A673 (cell line): ENCODE results near the gene CCT3. TPM values are rescaled to one million over a fixed set of nuclear protein-coding genes. Genes with fewer than 3 reads are reported as not detected.

Experiments
- BruUV-seq: library from RNA; stranded (reverse); fragments of 400-500 nt; replicated peaks from 2 replicates; lab custom pipeline; 2021; lab: Mats Ljungman, UMichigan
- CTCF ChIA-PET: fragments of 300-600 bp; sonication (Branson Sonifier 250); formaldehyde crosslinking; loops from one replicate; lab custom pipeline; 2022; ENCODE audit warnings: antibody characterized with exemption; lab: Charles Lee
- POLR2A ChIA-PET: fragments of 300-600 bp; sonication (Branson Sonifier 250); formaldehyde crosslinking; loops from one replicate; lab custom pipeline; 2022; ENCODE audit warnings: antibody characterized with exemption; ENCODE audit not compliant: low non-redundant PET; lab: Charles Lee
- DNase-seq: peaks from one replicate; pipeline ENCODE4 v3.0.0-alpha.2; 2015; ENCODE audit warnings: low spot score
- H3K27ac ChIP-seq: fragments of 200-600 bp; sonication (generic); 2 replicates; pipeline ENCODE4 v1.5.1; 2016; ENCODE audit warnings: mixed run types, low read depth, mild to moderate bottlenecking, mixed read lengths, antibody characterized with exemption, low read length; ENCODE audit not compliant: poor library complexity, severe bottlenecking
- H3K27me3 ChIP-seq: fragments of 200-600 bp; sonication (generic); replicated peaks from 2 replicates; pipeline ENCODE4 v1.6.1; 2017; ENCODE audit warnings: mixed run types, low read depth, mild to moderate bottlenecking, mixed read lengths, antibody characterized with exemption, low read length; ENCODE audit not compliant: insufficient read depth, poor library complexity
- H3K36me3 ChIP-seq: fragments of 200-600 bp; sonication (generic); 2 replicates; pipeline ENCODE4 v1.6.1; 2016; ENCODE audit warnings: mixed run types, mild to moderate bottlenecking, mixed read lengths, antibody characterized with exemption, low read length; ENCODE audit not compliant: insufficient read depth, poor library complexity, severe bottlenecking
- H3K4me1 ChIP-seq: fragments of 200-600 bp; sonication (generic); 2 replicates; pipeline ENCODE4 v1.6.1; 2017; ENCODE audit warnings: mixed run types, mild to moderate bottlenecking, mixed read lengths, antibody characterized with exemption, low read length; ENCODE audit not compliant: insufficient read depth, poor library complexity, severe bottlenecking
- H3K4me3 ChIP-seq: fragments of 200-600 bp; sonication (generic); 2 replicates; pipeline ENCODE4 v1.5.1; 2016; ENCODE audit warnings: low read depth, mixed run types, mild to moderate bottlenecking, mixed read lengths, low read length; ENCODE audit not compliant: poor library complexity, severe bottlenecking
- H3K9me3 ChIP-seq: fragments of 200-600 bp; sonication (generic); 2 replicates; pipeline ENCODE4 v1.6.1; 2016; ENCODE audit warnings: mixed run types, low read depth, mild to moderate bottlenecking, mixed read lengths, antibody characterized with exemption, low read length; ENCODE audit not compliant: poor library complexity, severe bottlenecking
- EZH2 ChIP-seq: fragments of 200-600 bp; sonication (generic); IDR thresholded peaks from 2 replicates; pipeline ENCODE4 v1.6.1; 2017; ENCODE audit warnings: borderline replicate concordance, low read depth, mild to moderate bottlenecking, mixed read lengths, antibody characterized with exemption, low read length; ENCODE audit not compliant: poor library complexity, severe bottlenecking
- intact Hi-C: fragments of 100-400 bp; cut with micrococcal nuclease; formaldehyde crosslinking; loops from one replicate; pipeline ENCODE4 v1.10.0; 2022; ENCODE audit not compliant: unreplicated experiment
- total RNA-seq: library from RNA; stranded (reverse); gene quantifications from 2 replicates; pipeline ENCODE4 v1.2.3, GENCODE V29; 2021
- TF ChIP-seq, protein P1 (sequence below): fragments of 300-800, 200-600 bp; sonication (generic); conservative IDR thresholded peaks from 2 replicates; pipeline ENCODE4 v1.5.1; 2017; ENCODE audit warnings: low read depth, mild to moderate bottlenecking, antibody characterized with exemption, low read length, moderate library complexity, mixed read lengths

Gene CCT3
- total RNA-seq, 1 experiment from 2014 or later = 678 TPM

GRCh38 chr1:156384658-156385057 is 46.6 kb upstream of the CCT3 start:
- Histone ChIP-seq H3K9me3 (no peaks in the 10 kb centered on the region), H3K36me3 (no peaks in the 10 kb centered on the region), H3K4me3 (no peak overlapping the region), H3K27ac (no peak overlapping the region), H3K27me3 (peaks cover 14% of the 10 kb centered on the region), H3K4me1 (no peaks in the 10 kb centered on the region)
- no peak for TF ChIP-seq EZH2
- TF ChIP-seq, protein P1, sequence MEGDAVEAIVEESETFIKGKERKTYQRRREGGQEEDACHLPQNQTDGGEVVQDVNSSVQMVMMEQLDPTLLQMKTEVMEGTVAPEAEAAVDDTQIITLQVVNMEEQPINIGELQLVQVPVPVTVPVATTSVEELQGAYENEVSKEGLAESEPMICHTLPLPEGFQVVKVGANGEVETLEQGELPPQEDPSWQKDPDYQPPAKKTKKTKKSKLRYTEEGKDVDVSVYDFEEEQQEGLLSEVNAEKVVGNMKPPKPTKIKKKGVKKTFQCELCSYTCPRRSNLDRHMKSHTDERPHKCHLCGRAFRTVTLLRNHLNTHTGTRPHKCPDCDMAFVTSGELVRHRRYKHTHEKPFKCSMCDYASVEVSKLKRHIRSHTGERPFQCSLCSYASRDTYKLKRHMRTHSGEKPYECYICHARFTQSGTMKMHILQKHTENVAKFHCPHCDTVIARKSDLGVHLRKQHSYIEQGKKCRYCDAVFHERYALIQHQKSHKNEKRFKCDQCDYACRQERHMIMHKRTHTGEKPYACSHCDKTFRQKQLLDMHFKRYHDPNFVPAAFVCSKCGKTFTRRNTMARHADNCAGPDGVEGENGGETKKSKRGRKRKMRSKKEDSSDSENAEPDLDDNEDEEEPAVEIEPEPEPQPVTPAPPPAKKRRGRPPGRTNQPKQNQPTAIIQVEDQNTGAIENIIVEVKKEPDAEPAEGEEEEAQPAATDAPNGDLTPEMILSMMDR = no peak
- POLR2A ChIA-PET = interaction anchor here (0.7 kb wide), 1 partner anchor 51 kb away, joined by 3 read pairs; no protein-coding TSS in a partner anchor
- no peak for DNase-seq
- no TSS peak for BruUV-seq
- CTCF ChIA-PET = interaction anchor here (0.9 to 3.8 kb wide), 4 partner anchors 12 to 224 kb away, joined by 3 to 98 read pairs (median 12); no protein-coding TSS in a partner anchor
- intact Hi-C loops = loop anchor here (1.0 to 5.0 kb wide), 2 partner anchors 60 to 223 kb away; no protein-coding TSS in a partner anchor

- Histone ChIP-seq H3K27me3 (peaks cover 11% of the 10 kb centered on the region), H3K27ac (no peak overlapping the region), H3K4me3 (no peak overlapping the region), H3K9me3 (no peaks in the 10 kb centered on the region), H3K36me3 (no peaks in the 10 kb centered on the region), H3K4me1 (no peaks in the 10 kb centered on the region)
- DNase-seq = no peak
- TF ChIP-seq EZH2 = no peak
- TF ChIP-seq, protein P1 = no peak
- no TSS peak for BruUV-seq
- intact Hi-C loops = loop anchor here (5.0 kb wide), 1 partner anchor 223 kb away; no protein-coding TSS in a partner anchor
- ChIA-PET POLR2A (interaction anchor here (0.7 kb wide), 1 partner anchor 50 kb away, joined by 3 read pairs; no protein-coding TSS in a partner anchor), CTCF (interaction anchor here (0.7 to 3.8 kb wide), 4 partner anchors 11 to 224 kb away, joined by 3 to 98 read pairs (median 12); no protein-coding TSS in a partner anchor)
Measured at GRCh38 chr1:156384007-156384406, 45.9 kb upstream of the CCT3 start.

DNA sequence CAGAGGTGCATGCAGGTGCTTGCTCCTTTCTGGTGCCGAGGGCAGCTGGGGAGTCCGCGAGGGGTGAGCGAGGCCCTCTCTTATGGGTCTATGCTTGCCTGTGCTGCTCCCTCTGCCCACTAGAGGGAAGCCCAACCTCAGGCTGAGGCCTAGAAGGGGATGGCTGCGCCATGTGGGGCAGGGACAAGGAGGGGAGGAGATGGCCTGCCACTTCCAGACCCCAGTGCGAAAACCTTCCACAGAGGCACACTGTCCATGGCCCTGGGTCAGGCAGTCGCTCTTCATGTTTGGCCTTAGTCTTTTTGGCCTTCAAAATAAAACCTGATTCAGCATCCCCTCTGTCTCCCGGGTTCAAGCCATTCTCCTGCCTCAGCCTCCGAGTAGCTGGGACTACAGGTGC is 44.9 kb upstream of the CCT3 start:
- Histone ChIP-seq H3K36me3 (no peaks in the 10 kb centered on the region), H3K27ac (no peak overlapping the region), H3K4me3 (no peak overlapping the region), H3K9me3 (no peaks in the 10 kb centered on the region), H3K4me1 (no peaks in the 10 kb centered on the region), H3K27me3 (peaks cover 4% of the 10 kb centered on the region)
- ChIA-PET CTCF (interaction anchor here (0.9 to 1.3 kb wide), 2 partner anchors 63 to 208 kb away, joined by 4 to 5 read pairs; partner anchors contain the start of gene NAXE), POLR2A (no interaction called here)
- DNase-seq = peak; percentile 80
- BruUV-seq = no TSS peak
- intact Hi-C loops = loop anchor here (5.0 kb wide), 1 partner anchor 224 kb away; no protein-coding TSS in a partner anchor
- TF ChIP-seq, protein P1 = peak; percentile 87
- no peak for TF ChIP-seq EZH2
